GM12874 (cell line): ENCODE measurements around the gene SMOC2.

Experiments
- TF ChIP-seq, protein P1 (sequence below): IDR thresholded peaks from 2 replicates; pipeline ENCODE4 v1.5.1; 2011; ENCODE audit warnings: low read depth, mild to moderate bottlenecking, control low read depth, low read length, moderate library complexity; ENCODE audit not compliant: insufficient read depth

Gene SMOC2

DNA sequence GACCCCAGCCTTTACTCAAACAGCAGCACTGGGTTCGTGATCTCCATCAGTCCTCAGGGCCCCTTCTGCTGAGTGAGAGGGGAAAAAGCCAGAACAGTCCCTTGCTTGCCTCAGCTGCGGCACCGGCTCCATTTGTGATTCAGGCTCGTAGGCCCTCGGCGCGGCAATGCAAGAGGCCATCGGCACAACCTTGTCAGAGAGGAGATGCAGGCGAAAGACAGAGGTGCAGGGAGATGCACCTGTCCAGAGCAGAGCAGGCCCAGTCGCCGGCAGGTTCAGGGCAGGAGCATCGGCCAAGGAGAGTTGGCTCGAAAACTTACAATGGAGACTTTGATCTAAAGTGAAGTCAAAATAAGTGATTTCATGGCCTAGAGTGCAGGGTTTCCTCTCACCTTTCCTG, 171.6 kb downstream of the SMOC2 start:
- TF ChIP-seq, protein P1, sequence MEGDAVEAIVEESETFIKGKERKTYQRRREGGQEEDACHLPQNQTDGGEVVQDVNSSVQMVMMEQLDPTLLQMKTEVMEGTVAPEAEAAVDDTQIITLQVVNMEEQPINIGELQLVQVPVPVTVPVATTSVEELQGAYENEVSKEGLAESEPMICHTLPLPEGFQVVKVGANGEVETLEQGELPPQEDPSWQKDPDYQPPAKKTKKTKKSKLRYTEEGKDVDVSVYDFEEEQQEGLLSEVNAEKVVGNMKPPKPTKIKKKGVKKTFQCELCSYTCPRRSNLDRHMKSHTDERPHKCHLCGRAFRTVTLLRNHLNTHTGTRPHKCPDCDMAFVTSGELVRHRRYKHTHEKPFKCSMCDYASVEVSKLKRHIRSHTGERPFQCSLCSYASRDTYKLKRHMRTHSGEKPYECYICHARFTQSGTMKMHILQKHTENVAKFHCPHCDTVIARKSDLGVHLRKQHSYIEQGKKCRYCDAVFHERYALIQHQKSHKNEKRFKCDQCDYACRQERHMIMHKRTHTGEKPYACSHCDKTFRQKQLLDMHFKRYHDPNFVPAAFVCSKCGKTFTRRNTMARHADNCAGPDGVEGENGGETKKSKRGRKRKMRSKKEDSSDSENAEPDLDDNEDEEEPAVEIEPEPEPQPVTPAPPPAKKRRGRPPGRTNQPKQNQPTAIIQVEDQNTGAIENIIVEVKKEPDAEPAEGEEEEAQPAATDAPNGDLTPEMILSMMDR, result no peak

DNA sequence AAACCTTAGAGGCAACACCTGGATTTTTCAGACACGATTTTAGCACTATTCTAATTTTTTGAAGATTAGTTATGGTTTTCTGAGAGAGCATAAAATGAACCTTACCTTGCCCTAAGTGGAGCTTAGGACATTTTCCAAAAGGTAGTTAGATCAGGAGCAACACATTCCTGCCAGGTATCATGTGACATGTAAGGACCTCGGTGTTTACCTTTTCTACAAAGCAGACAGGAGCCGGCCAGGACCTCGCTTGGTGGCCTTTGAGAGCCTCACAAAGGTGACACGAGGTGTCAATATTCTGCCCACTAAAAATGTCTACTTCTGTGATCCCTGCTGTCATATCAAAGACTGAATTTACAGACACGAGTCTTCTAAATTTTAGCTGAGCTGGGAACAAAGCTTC, 174.9 kb downstream of the SMOC2 start:
- TF ChIP-seq, protein P1, result no peak

DNA sequence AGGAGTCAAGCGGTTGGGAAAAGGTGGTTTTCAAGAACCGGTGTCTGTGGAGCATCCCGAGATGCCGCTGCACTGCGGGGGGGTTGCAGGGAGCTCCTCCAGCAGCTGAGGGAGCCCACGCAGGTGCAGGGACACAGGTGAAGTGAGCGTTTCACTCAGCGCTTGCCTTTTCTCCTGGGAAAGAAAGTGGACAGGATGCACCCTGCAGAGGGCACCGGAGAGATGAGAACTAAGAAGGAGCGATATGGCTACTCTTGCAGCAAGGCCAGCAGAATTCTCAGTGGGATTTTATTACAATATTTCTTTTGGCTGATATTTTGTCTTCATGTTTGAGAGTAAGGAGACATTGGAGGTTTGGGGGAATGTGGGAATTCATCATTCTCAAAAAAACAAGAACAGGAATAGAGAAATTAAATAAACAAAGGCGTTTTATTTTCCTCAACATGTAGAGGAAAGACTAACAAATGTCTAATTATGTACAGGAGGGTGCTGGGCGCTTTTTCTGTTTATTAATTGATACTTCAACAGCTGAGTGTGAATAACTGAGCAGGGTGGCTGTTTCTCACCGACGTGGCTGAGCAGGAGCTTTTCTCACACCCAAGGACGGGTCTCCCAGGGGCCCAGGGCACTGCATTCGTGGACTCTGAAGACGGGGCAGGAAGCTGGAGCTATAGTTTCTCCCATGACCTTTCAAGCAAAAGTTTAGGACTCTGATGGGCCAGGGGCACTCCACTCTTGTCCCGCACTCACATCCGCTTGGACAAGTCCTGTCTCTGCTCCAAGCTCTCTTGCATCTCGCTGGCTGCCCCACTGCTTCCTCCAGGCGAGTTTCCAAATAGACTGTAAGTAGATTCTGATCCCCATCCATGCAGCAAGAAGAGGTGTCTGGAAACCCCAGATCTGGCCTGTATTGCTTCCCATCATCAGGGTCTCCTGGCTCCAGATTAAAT, 176.1 kb downstream of the SMOC2 start:
- TF ChIP-seq, protein P1, result no peak

DNA sequence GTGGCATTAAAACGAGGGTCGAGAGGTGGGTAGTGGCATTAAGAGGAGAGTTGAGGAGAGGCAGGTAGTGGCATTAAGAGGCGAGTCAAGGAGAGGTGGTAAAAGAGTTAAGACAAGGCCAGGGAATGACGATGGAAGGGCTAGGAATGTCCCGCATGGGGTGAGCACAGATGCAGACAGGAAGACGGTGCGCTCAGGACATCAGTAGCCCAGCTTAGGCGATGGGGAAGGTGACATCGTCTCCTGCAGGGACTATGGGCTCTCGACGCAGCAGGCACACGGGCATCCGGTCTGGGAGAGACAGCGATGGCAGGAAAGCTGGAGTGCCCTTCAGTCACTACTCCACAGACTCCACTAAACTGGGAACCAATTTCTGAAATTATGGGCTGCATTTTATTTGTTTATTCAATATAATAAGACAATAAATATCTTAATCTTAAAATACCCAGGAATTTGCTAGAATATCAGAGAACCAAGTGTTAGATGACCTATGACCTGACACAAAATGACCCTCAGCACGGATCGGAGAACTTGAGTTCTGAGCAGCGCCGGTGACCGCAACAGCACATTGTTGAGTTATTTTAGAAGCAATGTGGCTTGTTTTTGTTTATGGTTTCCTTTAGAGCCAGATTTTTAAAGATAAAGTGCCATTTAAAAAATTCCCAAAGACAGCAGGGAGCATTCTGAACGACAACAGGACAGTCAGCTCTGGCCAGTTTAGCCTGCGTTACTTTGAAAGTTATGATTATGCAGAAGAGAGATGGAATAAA, 177.7 kb downstream of the SMOC2 start:
- TF ChIP-seq, protein P1, result no peak

DNA sequence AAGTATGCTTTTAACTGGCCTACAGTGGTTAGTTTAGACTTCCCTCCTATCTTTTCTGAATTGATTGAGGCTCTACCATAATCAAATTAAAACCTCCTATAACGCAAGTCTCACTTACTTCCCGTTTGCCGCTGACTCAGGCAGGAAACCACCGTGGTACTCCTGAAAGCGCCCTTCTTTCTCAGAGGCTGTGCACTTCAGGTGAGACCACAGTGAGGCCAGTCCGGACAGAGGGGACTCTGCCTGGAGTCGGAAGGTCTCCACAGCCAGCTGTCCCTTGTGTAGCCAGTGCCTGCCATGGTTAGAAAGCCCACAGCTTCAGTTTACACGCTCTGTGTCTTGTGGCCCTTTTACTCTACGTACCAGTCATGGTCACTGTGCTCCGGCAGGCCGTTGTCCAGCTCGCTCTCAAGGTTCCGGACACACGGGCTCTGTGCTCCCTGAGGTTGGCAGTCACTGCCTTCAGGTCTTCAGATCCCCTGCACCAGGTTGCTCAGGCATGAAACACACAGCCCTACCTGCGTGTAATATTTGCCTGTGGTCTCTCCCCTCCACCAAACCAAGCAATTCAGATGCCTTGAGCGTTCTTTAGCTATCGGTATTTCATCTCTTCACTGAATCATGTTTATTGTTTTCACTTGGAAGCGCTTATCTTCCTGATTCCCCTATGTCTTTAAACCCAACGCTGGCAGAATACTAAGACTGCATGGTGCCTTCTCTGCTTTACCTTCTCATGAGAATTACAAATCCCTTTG, 178.8 kb downstream of the SMOC2 start:
- TF ChIP-seq, protein P1, result no peak

DNA sequence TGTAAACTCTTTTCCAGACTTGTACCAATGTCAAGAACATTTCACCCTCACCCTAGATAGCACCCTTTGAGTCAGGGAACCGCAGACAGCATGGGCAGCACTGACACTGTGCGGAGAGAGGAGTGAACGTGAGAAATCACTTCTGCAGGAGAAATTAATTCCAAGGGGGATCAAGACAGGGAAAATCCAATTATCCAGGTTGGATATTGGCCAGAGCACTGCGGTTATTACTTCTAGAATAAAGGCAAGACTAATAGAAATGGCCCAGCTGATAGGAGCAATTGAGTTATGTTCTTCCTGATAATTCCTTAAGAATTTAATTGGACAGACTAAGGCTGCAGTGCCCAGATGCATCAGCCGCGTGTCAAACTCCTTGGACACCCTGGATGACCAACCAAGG, 179.6 kb downstream of the SMOC2 start:
- TF ChIP-seq, protein P1, result no peak

DNA sequence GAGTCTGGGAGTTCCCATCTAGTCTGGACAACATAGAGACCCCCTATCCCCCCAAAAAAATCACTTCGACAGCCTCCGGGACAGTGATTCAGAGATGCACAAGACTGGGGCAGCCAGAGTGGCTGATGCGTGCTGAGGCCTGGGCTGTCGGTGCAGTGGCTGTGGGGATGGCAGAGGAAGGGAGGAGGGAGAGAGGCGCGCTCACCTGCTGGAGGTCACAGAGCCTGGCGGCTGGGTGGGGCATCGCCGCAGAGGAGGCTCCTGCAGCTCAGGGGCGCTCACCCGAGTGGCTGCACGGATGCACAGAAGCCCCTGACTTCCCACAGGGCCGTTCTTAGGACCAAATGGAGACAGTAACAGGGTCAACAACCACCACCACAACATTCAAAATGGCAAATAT, 182.8 kb downstream of the SMOC2 start:
- TF ChIP-seq, protein P1, result no peak
